ENCODE data around the gene CHIT1. TPM values are rescaled to one million over a fixed set of nuclear protein-coding genes. Genes with fewer than 3 reads are reported as not detected.

Gene CHIT1
- total RNA-seq, 2 experiments from 2014 or later = 0.41 to 0.94 TPM

GRCh38 chr1:203208181-203208580 is 21.3 kb downstream of the CHIT1 start:
- no peak for ATAC-seq
- Mint-ChIP-seq H3K4me3 (no peak overlapping the region), H3K4me1 (peaks cover 3% of the 10 kb centered on the region), H3K9me3 (ENCODE audit: low read depth) (no peaks in the 10 kb centered on the region), H3K27ac (no peak overlapping the region), H3K27me3 (peaks cover 20% of the 10 kb centered on the region), H3K36me3 (no peaks in the 10 kb centered on the region)
- DNase-seq = no peak
- CTCF ChIA-PET = interaction anchor here (1.1 to 1.8 kb wide), 4 partner anchors 8 to 169 kb away, joined by 4 to 5 read pairs (median 4); no protein-coding TSS in a partner anchor

- Mint-ChIP-seq H3K9me3 (ENCODE audit: low read depth) (no peaks in the 10 kb centered on the region), H3K4me1 (peaks cover 3% of the 10 kb centered on the region), H3K36me3 (no peaks in the 10 kb centered on the region), H3K4me3 (no peak overlapping the region), H3K27me3 (peaks cover 20% of the 10 kb centered on the region), H3K27ac (no peak overlapping the region)
- ATAC-seq = no peak
- CTCF ChIA-PET = interaction anchor here (1.1 to 1.8 kb wide), 4 partner anchors 9 to 169 kb away, joined by 4 to 5 read pairs (median 4); no protein-coding TSS in a partner anchor
- no peak for DNase-seq
Observed at GRCh38 chr1:203207751-203208150, 21.7 kb downstream of the CHIT1 start.

GRCh38 chr1:203206129-203206687 is 23.3 kb downstream of the CHIT1 start:
- H3K9me3 Mint-ChIP-seq (ENCODE audit: low read depth) = no peaks in the 10 kb centered on the region
- CTCF ChIA-PET = interaction anchor here (1.1 to 1.4 kb wide), 2 partner anchors 10 to 61 kb away, joined by 4 to 5 read pairs; no protein-coding TSS in a partner anchor
- H3K36me3 Mint-ChIP-seq = no peaks in the 10 kb centered on the region
- peaks cover 3% of the 10 kb centered on the region for H3K4me1 Mint-ChIP-seq
- ATAC-seq (no peak), DNase-seq (no peak)
- H3K27ac Mint-ChIP-seq = no peak overlapping the region
- H3K27me3 Mint-ChIP-seq = peaks cover 24% of the 10 kb centered on the region
- no peak overlapping the region for H3K4me3 Mint-ChIP-seq

GRCh38 chr1:203204756-203205155 is 24.7 kb downstream of the CHIT1 start:
- Mint-ChIP-seq H3K9me3 (ENCODE audit: low read depth) (no peaks in the 10 kb centered on the region), H3K4me3 (no peak overlapping the region), H3K4me1 (peaks cover 3% of the 10 kb centered on the region), H3K27ac (no peak overlapping the region), H3K27me3 (peaks cover 24% of the 10 kb centered on the region), H3K36me3 (no peaks in the 10 kb centered on the region)
- DNase-seq (no peak), ATAC-seq (no peak)
- CTCF ChIA-PET = interaction anchor here (0.9 to 1.7 kb wide), 3 partner anchors 10 to 33 kb away, joined by 3 to 5 read pairs (median 3); no protein-coding TSS in a partner anchor

- CTCF ChIA-PET = interaction anchor here (0.9 kb wide), 1 partner anchor 13 kb away, joined by 3 read pairs; no protein-coding TSS in a partner anchor
- no peak overlapping the region for H3K27ac Mint-ChIP-seq
- ATAC-seq = no peak
Observed at GRCh38 chr1:203202431-203203245, 26.8 kb downstream of the CHIT1 start.

GRCh38 chr1:203201516-203202205 is 27.8 kb downstream of the CHIT1 start:
- CTCF ChIA-PET = interaction anchor here (1.3 kb wide), 1 partner anchor 10 kb away, joined by 3 read pairs; no protein-coding TSS in a partner anchor
- DNase-seq = no peak
- H3K36me3 Mint-ChIP-seq = no peaks in the 10 kb centered on the region
- H3K4me1 Mint-ChIP-seq = no peaks in the 10 kb centered on the region
- H3K4me3 Mint-ChIP-seq = no peak overlapping the region
- no peak for ATAC-seq
- no peak overlapping the region for H3K27ac Mint-ChIP-seq
- H3K27me3 Mint-ChIP-seq = peaks cover 28% of the 10 kb centered on the region
- H3K9me3 Mint-ChIP-seq (ENCODE audit: low read depth) = no peaks in the 10 kb centered on the region

More at GRCh38 chr1:203202431-203203245, 26.8 kb downstream of the CHIT1 start:
- H3K4me1 Mint-ChIP-seq = peaks cover 3% of the 10 kb centered on the region
- H3K4me3 Mint-ChIP-seq = no peak overlapping the region
- no peak for DNase-seq
- H3K36me3 Mint-ChIP-seq = no peaks in the 10 kb centered on the region
- H3K27me3 Mint-ChIP-seq = peaks cover 19% of the 10 kb centered on the region
- no peaks in the 10 kb centered on the region for H3K9me3 Mint-ChIP-seq (ENCODE audit: low read depth)

GRCh38 chr1:203200916-203201315 is 28.6 kb downstream of the CHIT1 start:
- H3K9me3 Mint-ChIP-seq (ENCODE audit: low read depth) = no peaks in the 10 kb centered on the region
- no peak overlapping the region for H3K4me3 Mint-ChIP-seq
- H3K4me1 Mint-ChIP-seq = no peaks in the 10 kb centered on the region
- CTCF ChIA-PET = interaction anchor here (1.3 kb wide), 1 partner anchor 9 kb away, joined by 3 read pairs; no protein-coding TSS in a partner anchor
- H3K27ac Mint-ChIP-seq = no peak overlapping the region
- H3K27me3 Mint-ChIP-seq = peaks cover 31% of the 10 kb centered on the region
- no peak for ATAC-seq
- DNase-seq = no peak
- H3K36me3 Mint-ChIP-seq = no peaks in the 10 kb centered on the region

GRCh38 chr1:203199816-203200571 is 29.5 kb downstream of the CHIT1 start:
- CTCF ChIA-PET = interaction anchor here (1.1 kb wide), 1 partner anchor 14 kb away, joined by 3 read pairs; no protein-coding TSS in a partner anchor
- no peak overlapping the region for H3K27ac Mint-ChIP-seq
- H3K4me3 Mint-ChIP-seq = no peak overlapping the region
- DNase-seq (no peak), ATAC-seq (no peak)
- no peaks in the 10 kb centered on the region for H3K4me1 Mint-ChIP-seq
- H3K9me3 Mint-ChIP-seq (ENCODE audit: low read depth) = no peaks in the 10 kb centered on the region
- H3K27me3 Mint-ChIP-seq = peaks cover 36% of the 10 kb centered on the region
- no peaks in the 10 kb centered on the region for H3K36me3 Mint-ChIP-seq

- ATAC-seq (no peak), DNase-seq (no peak)
- no peaks in the 10 kb centered on the region for H3K4me1 Mint-ChIP-seq
- peaks cover 36% of the 10 kb centered on the region for H3K27me3 Mint-ChIP-seq
- H3K36me3 Mint-ChIP-seq = no peaks in the 10 kb centered on the region
- CTCF ChIA-PET = interaction anchor here (1.1 kb wide), 1 partner anchor 15 kb away, joined by 3 read pairs; no protein-coding TSS in a partner anchor
- H3K9me3 Mint-ChIP-seq (ENCODE audit: low read depth) = no peaks in the 10 kb centered on the region
- no peak overlapping the region for H3K4me3 Mint-ChIP-seq
- H3K27ac Mint-ChIP-seq = no peak overlapping the region
Observed at GRCh38 chr1:203199481-203199815, 30.0 kb downstream of the CHIT1 start.

GRCh38 chr1:203199002-203199401 is 30.5 kb downstream of the CHIT1 start:
- Mint-ChIP-seq H3K9me3 (ENCODE audit: low read depth) (no peaks in the 10 kb centered on the region), H3K4me3 (no peak overlapping the region), H3K27ac (no peak overlapping the region), H3K27me3 (peaks cover 36% of the 10 kb centered on the region), H3K4me1 (no peaks in the 10 kb centered on the region), H3K36me3 (no peaks in the 10 kb centered on the region)
- DNase-seq = no peak
- ATAC-seq = no peak
- CTCF ChIA-PET = no interaction called here

- DNase-seq (no peak), ATAC-seq (no peak)
- Mint-ChIP-seq H3K9me3 (ENCODE audit: low read depth) (no peaks in the 10 kb centered on the region), H3K4me3 (no peak overlapping the region), H3K27ac (no peak overlapping the region), H3K4me1 (no peaks in the 10 kb centered on the region), H3K27me3 (peaks cover 29% of the 10 kb centered on the region), H3K36me3 (no peaks in the 10 kb centered on the region)
- CTCF ChIA-PET = no interaction called here
Observed at GRCh38 chr1:203197625-203198024, 31.8 kb downstream of the CHIT1 start.

GRCh38 chr1:203196371-203196770 is 33.1 kb downstream of the CHIT1 start:
- Mint-ChIP-seq H3K36me3 (no peaks in the 10 kb centered on the region), H3K9me3 (ENCODE audit: low read depth) (no peaks in the 10 kb centered on the region), H3K4me1 (no peaks in the 10 kb centered on the region), H3K4me3 (no peak overlapping the region), H3K27ac (no peak overlapping the region), H3K27me3 (peaks cover 28% of the 10 kb centered on the region)
- DNase-seq (no peak), ATAC-seq (no peak)
- CTCF ChIA-PET = no interaction called here

GRCh38 chr1:203190949-203191348 is 38.5 kb downstream of the CHIT1 start:
- no peak for DNase-seq
- ATAC-seq = no peak
- no peaks in the 10 kb centered on the region for H3K4me1 Mint-ChIP-seq
- peaks cover 30% of the 10 kb centered on the region for H3K27me3 Mint-ChIP-seq
- H3K4me3 Mint-ChIP-seq = no peak overlapping the region
- no peaks in the 10 kb centered on the region for H3K9me3 Mint-ChIP-seq (ENCODE audit: low read depth)
- no peaks in the 10 kb centered on the region for H3K36me3 Mint-ChIP-seq
- CTCF ChIA-PET = no interaction called here
- no peak overlapping the region for H3K27ac Mint-ChIP-seq

All from activated CD8-positive, alpha-beta memory T cell treated with anti-CD3 and anti-CD28 coated beads, Interleukin-2, amount 10 ng/mL, durations not matched to agents 7 days and 5 days (primary cell).